Stimulated activated CD4-positive, alpha-beta T cell treated with anti-CD3 and anti-CD28 coated beads, Interleukin-2, amount 100 ng/mL, for 48 hours (primary cell): ENCODE data around the gene OBP2B.
"Not testable (repeated sequence)": the region's sequence is repeated elsewhere in the genome, so short reads cannot be mapped to it uniquely, and the experiment has no call there.

Source experiments
- DNase-seq, 2 donors: peaks; one replicate each; pipeline ENCODE4 v3.0.0-alpha.2; 2020

The OBP2B gene

DNA sequence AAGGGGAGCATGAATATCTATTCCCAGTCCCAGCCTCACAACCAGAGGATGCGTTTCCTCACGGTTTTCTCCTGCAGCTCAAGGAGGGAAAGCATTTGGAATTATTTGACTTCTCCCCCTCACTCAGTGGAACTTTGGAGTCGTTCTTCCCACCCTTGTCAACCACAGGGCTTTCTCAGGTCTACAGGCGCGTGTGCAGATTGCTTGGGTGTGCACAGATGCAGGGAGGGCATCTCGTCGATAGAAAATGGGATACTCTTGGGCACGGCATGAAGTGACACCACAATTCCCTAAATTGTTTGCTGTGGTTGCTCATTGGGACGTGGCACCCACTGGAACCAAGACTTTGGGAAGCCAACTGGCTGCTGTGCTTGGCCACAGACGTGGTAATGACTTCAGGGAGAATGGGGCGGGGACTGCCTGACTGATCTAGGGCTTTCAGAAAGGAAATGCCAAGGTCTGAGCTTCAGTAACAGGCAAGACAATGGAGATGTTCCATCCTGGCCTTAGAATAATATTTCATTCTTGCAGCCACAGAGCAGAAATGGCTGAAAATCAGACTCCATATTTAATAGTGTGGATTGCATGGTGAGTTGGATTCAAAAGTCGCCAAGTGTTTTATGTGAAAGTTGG, 12.2 kb upstream of the OBP2B start:
- DNase-seq, result no peak

DNA sequence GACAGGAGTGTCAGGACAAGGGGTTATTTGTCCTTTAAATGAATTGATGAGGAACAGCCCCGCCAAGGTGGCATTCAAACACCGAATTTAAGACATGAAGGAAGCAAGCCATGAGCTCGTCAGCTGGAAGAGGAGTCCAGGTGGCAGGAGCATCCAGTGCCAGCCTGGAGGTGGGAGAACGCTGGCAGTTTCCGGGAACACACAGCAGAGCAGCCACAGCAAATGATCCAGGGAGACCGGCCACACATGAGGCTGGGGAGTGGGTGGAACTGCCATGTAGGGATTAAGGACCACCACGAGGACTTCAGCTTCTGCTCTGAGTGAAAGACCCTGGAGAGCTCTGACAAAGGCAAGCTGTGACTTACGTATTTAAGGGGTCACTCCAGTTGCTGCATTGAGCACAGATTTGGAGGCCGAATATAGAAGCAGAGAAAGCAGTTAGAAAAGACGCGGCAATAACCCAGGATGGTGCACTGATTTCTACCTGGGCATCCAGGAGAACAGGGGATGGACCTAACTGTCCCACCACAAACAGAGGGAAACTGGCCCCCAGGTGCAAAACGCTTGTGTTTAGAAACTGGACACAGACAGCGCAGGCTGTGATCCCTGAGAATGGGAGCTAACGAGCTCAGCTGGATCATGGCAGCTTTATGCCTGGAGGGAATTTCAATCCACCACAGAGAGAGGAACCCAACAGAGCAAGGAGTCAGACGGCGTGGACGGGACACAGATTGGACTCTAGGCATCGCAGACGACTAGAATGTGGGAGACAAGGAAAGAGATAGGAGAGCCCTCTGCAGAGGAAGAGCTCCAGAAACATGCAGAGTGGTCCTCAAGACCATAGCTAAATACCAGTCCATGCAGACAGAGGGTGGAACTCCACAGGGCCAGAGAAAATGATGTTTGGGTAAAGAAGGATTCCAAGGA, 9.3 kb upstream of the OBP2B start:
- not testable (repeated sequence) for DNase-seq

DNA sequence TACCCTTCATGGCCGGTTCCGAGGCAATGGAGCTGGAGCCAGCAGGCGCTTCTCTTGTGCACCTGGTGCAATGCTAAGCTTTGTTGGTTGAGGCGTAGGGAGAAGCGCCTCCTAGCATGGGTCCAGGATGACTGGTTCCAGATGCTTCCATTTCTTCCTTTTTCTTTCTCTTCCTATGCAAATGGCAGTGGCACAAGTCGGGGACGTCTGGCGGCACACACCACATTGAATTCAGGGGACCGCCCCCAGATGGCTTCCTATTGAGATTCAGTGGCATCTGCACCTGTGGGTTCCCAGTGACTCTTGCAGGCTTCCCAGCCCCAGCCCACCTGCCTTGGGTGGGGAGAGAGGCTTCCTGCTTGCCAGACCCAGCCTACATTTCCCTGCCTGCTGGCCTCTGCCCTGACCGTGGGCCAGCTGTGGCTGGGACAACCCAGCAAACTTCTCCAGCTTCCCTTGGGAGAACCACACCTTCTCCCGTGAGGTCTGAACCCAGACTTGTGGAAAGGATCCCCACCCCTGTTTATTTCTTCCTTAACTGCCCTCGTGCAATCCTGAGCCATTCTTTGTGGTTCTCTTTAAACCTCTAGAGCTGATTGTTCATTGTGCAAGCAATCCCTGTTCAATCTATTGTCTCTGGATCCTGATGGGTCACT, 8.4 kb upstream of the OBP2B start:
- not testable (repeated sequence) for DNase-seq

DNA sequence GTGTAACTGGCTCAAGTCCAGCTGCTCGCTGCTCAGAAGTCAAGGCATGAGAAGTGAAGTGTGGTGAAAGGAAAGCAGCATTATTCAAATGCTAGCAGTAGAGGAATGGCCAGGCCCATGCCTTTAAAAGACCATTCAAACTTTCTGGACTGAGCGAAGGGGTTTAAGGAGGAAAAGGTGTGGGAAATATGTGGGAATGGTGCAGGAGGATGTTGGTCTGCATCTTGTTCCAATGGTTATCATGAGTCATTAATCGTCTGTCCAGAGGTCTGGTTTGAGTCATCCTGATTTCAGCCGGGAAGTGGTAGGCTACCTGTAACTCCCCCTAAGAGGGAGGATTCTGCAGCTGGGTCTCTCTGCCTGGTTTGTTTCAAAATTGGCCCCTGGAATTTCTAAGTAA, 5.2 kb upstream of the OBP2B start:
- DNase-seq, result not testable (repeated sequence)

DNA sequence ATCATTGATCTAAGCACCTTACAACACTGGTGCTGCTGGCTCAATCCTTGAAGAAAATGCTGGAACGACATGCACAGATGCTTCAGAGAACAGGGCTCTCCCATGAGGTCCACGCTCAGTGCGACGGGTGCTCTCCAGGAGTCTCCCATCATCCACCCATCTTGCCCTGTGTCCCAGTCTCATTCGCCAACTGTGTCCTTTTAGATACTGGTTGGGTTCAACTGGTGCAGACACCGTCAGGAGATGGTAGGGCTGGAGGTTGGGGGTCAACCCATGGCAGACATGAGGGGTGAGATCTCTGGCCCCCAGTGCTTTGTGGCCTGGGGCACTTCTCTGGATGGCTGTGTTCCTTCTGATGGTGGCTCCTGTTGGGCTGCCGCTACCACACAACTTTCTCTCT, 1.6 kb upstream of the OBP2B start:
- DNase-seq, result no peak

DNA sequence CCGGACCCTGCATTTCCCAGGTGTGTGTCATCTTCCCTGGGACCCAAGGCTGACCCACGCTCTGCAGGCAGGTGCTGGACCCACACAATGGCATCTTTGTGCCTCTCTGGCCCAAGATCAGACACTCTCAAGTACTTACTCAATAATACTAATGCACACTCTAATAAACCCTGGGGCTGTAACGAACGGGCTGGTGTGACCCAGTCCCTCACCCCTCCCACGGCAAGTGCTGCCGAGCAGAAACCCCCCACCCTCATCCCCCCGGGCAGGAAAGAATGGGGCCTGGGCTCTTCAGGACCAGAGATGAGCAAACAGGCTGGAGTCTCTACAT, 1.1 kb upstream of the OBP2B start:
- no peak for DNase-seq

DNA sequence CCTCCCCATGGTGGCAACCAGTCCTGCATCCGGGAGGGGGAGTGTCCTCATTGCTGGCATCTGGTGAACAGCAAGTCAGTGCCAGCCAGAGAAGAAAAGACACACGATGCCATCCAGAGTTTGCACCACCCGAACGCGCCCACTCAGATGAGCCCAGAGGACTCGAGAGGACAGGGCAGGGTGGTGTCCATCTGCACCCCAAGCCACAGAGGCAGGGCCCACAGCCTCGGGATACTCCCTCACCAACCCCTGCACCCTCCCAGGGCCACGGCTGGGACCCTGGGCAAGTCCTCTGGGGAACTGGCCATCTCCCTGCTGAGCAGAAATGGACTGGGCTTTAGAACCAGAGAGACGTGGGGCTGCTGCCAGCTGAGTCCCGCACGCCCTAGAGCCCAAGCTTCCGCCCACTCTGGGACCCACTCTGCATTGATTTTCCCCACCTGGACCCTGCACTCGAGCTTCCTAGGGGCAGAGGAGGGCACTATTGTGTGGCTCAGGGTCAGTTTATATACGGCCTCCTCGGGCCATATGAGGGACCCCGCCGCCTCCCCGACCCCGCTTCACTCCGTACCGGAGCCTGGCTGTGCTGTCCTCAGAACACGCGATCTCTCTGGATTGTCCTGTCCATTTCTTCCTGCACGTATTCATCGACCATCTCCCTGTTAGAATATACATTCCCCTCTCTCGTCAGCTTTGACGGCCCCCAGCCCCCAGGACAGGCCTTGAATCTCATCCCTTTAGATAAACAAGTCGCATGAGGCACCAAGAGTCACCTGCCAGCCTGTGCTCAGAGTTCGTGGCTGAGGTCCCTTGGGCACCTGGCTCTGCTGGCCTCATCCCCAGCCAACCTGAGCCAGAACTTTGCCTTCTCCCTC, 514 bp upstream of the OBP2B start:
- DNase-seq, result not testable (repeated sequence)

DNA sequence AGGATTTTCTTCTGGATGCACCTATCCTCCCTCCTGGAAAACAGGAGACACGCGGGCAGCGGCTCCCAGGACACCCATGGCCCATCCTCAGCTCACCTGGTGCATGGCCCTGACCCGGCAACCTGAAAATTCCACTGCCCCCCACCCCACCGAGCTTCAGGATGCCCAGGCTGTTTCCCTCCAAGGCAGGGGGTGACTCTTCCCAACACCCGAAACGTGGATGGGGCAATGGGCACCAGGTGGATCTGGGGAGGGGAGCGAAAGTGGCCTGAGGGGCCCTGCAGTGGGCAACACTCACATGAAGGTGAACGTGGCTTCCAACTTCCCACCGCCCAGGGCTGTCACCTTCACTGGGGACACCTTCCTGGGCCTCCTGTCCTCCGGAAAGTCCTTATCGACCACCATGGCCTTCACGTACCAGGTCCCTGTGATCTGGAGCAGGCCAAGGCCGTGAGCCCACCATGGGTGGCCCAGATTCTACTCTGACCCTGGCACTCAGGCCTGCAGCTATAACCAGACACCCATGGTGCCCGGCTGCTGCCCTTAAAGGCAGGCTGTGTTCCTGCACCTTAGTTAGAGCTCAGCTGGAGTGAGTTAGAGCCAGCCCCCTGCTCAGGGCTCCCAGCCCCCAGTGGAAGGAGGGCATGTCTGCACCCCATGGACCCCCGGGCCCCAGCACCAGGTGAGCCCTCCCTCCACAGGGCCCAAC, 725 bp downstream of the OBP2B start:
- DNase-seq, result not testable (repeated sequence)

DNA sequence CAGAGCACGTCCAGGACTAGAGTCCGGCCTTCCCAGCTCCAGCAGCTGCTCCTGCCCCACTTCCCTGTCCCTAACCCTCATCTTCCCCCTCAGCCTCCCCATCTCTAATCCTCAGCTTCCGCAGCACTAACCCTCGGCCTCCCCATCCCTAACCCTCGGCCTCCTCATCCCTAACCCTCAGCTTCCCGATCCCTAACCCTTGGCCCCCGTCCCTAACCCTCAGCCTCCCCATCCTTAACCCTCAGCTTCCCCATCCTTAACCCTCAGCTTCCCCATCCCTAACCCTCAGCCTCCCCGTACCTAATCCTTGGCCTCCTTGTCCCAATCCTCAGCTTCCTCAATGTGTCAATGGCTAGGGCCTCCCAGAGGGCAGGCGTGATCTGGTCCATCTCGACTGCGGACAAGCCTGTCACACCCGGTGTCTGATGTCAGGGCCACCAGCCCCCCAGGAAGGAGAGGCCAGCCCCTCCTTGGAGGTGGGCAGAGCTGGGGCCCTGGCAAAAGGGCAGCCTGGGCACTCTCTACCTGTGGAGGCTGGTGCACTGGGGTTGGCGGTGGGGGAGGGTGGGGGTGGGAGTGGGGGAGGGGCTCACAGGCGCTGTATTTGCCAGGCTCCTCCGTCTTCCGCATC, 1.4 kb downstream of the OBP2B start:
- no peak for DNase-seq

DNA sequence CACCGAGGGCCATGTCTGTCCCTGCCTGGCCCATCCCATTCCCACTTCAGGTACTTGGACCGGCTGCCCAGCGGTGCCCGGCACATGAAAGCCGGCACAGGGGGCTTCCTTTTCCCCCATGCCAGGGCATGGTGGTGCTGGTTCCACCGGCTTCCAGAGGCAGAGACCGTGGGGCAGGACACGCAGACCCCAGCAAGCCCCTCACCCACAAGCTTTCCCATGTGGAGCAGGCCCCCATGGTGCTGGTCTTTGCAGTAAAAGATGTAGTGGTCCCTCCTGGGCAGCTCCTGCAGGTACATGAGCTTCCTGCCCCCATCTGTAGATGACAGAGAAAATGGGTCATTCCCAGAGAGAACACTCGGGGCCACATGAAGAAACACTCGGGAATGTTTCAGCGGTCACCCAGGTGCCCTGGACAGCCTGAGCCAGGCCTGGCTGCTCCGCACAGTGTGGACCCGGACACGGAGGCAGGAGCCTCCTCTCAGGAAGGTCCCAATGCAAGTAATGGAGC, 2.0 kb downstream of the OBP2B start:
- no peak for DNase-seq

DNA sequence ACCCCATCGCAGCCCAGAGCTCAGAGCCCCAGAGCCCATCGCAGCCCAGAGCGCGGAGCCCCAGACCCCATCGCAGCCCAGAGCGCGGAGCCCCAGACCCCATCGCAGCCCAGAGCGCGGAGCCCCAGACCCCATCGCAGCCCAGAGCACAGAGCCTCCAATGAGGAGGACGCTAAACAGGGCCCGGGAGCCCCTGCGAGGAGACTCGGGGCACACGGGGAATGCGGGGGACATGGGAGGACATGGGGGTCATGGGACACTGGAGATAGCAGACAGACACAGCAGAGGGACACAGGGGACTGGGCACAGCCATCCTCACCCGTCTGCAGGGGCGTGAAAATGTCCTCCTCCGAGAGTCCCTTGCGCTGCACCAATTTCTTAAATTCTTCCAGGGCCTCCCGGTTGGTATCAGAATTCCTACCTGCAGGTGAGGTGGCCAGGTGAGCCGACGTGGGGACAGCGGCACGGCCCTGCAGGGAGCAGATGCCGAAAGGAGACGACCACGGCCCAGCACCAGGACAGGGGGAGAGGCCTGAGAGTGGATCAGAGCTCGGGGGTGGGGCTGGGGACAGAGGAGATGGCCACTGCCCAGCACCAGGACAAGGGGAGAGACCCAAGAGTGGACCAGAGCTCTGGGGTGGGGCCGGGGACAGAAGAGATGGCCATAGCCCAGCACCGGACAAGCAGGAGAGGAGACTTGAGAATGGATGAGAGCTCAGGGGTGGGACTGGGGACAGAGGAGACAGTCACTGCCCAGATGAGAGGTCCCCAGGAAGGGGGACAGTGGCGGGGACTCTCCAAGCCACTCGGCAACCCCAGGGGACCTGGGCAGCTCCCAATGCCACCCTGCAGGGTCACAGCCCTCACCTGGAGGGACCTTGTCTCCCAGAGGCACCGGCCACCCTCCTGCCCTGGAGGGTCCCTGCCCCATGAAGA, 2.8 kb downstream of the OBP2B start:
- no peak for DNase-seq

DNA sequence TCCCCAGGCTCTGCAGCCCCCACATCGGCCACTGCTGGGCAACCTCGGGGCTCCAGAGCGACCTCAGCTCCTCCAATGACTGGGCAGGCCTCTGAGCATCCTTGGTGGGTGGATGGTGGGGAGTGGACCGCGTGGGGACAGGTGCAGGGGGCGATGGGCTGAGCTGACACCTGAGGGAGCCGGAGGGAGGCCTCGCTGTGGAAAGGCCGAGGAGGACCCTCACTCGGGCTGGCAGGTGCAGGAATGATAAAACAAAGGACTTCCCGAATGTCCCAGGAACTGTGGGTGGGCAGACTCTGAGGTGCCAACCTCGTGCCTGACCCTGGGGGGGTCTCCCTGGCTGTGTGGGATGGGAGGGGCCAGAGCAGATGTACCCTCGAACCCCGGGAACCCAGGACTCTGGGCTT, 3.6 kb downstream of the OBP2B start:
- not testable (repeated sequence) for DNase-seq

DNA sequence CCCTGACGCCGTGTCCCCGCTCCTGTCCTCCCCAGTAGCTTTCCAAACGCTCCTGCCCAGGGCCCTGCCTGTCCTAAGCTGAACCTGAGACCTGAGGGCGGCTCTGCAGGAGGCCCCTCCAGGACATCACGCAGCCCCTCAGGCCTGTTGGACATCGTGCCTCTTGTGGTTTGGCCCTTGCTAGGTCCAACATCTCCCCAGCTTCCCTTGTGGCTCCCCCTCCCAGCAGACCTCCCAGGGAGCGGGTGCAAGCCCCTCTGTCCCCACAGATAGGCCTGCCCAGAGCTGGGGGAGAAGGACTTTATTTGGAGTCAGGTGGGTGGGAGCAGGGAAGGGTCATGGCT, 4.1 kb downstream of the OBP2B start:
- no peak for DNase-seq

DNA sequence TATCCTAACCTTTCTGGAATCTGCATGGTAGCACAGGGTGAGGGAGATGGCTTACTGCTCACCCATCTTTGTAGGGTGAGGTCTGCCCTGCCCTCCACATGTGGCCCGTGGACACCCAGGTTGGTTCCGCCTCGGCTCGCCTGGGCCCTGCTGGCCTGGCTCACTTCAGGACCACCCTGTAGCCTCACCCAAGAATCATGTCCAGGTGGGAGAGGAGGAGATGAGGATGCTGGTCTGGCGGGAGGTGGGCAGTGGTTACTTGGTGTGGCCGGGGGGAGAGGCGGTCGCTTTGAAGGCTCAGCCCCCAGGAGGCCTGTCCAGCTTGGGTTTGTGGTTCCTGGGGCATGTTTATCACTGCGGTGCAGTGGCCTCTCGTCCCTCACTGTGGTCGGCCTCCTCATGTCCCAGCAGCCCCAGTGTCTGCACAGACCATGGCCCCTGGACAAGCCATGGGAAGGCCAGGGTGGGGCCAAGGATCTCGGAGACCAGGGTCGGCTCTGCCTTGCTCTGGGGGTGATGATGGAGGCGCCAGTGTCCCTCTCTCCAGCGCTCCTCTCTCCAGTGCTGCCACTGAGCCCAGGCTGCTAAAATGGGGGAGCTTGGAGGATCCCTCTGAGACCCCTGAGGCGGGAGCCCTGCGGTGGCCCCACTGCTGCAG, 4.6 kb downstream of the OBP2B start:
- no peak for DNase-seq

DNA sequence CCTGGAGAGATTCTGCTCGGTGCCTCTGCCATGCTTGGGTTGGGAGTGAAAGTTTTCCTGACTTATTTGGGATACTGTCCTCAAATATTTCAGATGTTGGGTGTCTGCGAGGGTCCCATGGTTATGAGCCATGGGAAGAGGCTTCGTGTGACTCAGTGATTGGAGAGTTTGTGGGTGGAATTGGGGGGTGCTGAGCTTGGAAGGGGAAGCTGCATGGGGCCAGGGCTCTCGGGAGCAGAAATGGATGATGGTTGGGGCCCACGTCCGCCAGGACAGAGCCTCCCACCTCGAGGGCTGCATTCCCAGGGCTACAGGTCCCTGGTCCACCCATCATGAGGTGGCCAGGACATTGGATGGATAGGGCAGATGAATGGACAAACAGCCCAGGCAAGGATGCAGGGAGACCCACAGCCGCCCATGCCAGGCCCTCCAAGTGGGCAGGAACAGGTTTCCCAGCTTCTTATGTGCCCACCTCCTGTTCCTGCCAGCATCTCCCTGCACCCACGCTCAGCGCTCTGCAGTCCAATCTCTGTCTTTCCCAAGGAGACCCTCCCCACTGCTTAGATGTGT, 5.5 kb downstream of the OBP2B start:
- DNase-seq, result no peak

DNA sequence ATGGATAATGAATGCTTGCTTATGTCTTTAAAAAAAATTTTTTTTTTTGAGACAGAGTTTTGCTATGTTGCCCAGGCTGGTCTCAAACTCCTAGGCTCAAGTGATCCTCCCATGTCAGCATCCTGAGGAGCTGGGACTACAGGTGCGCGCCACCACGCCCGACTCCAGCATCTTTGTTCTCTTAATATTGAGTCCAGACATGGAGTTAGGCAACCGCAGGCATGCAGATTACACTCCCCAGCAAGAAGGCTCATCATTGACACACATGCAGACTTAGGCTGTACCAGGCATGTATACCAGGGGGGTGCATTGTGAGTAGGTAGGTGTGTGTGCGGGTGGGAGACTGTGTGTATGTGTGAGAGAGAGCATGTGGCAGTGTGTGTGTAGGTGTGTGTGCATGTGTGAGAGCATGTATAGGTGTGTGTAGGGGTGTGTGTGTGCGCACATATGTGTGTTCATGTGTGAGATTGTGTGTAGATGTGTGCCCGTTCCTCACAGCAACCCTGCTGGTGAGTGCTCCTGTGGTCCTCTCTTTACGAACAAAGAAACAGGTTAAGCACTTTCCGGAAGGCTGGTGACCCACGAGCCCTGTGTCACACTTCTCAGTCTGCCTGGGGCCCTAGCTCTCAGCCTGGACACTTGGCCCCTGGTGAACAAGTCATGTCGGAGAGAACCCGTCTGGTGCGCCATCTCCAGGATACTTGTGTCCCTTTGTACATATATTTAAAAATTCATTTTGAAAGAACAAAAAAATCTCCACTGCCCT, 6.2 kb downstream of the OBP2B start:
- DNase-seq, result no peak

DNA sequence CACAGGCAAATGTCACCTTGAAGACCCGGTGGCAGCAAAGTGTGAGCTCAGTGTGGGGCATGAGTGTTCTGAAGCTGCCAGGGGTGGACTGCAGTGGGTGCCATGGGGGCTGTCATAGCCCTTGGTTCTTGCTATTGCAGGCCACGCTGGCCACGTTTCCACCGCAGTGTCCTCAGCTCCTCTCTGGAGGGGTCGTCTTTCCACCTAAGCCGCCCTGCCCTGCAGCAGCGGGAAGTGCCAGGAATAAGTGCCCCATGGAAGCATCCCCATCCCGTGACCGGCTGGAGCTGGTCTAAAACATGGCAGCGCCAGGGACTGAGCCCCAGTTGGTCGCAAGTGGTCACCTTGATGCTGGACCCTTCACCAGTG, 6.9 kb downstream of the OBP2B start:
- no peak for DNase-seq

DNA sequence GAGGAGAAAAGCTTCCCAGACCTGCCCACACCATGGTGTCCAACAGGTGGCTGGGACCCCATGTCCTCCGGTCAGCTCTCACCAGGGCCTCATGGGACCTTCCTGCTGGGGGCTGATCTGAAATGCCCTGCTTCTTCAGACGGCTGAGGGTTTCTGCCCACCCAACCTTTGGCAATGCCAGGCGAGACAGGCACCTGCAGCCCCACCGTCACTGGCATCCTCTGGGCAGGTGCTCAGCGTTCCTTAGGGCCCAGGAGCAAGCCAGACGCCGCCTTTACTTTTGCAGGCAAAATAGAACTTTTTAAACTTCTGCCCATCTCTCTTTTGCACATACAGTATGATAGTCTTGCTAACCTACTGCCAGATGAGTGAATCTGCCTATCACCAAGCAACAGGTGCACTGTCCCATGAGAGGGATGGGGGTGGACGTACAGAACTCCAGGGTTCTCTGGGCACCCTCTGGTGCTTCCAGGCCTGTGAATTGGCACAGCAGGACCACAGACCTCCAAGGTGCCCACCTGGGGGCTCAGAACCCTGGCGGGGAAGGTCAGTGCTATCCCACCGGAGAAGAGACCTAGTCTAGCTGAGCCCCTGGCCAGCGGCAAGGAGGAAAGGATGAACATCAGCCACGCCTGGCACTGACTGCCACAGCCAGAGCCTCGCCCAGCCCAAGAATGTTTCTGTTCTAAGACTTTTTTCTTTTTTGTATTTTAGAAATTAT, 7.5 kb downstream of the OBP2B start:
- DNase-seq, result no peak
